ENCODE measurements around the gene ANK3. TPM values are rescaled to one million over a fixed set of nuclear protein-coding genes. Genes with fewer than 3 reads are reported as not detected.

ANK3 gene
- total RNA-seq, 1 donor from 2014 or later: 87.6 TPM

DNA sequence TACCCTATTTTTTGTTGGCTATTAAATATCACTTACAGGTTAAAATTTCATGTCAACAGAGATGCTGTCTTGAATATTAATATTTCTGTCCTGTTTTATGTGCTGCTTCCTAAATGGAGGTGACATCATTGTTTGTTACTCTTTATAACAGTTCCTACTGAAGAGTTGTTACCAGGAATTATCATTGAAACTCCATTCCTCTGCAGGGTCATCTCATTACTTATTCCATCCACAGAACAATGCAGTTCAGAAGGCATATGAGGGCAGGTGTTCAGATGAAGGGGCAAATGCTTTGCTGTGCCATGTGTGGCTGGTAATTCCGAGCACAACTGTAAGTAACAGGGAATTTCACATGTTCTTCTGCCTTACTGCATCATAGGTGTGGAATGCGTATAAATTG, 113.4 kb downstream of the ANK3 start:
- H3K9me3 Mint-ChIP-seq (ENCODE audit: low read depth): no peaks in the 10 kb centered on the region
- H3K27me3 Mint-ChIP-seq: no peaks in the 10 kb centered on the region
- TF ChIP-seq, protein P1, sequence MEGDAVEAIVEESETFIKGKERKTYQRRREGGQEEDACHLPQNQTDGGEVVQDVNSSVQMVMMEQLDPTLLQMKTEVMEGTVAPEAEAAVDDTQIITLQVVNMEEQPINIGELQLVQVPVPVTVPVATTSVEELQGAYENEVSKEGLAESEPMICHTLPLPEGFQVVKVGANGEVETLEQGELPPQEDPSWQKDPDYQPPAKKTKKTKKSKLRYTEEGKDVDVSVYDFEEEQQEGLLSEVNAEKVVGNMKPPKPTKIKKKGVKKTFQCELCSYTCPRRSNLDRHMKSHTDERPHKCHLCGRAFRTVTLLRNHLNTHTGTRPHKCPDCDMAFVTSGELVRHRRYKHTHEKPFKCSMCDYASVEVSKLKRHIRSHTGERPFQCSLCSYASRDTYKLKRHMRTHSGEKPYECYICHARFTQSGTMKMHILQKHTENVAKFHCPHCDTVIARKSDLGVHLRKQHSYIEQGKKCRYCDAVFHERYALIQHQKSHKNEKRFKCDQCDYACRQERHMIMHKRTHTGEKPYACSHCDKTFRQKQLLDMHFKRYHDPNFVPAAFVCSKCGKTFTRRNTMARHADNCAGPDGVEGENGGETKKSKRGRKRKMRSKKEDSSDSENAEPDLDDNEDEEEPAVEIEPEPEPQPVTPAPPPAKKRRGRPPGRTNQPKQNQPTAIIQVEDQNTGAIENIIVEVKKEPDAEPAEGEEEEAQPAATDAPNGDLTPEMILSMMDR (IDR thresholded peaks at IDR 0.05; ENCODE audit: unreplicated experiment): no peak

DNA sequence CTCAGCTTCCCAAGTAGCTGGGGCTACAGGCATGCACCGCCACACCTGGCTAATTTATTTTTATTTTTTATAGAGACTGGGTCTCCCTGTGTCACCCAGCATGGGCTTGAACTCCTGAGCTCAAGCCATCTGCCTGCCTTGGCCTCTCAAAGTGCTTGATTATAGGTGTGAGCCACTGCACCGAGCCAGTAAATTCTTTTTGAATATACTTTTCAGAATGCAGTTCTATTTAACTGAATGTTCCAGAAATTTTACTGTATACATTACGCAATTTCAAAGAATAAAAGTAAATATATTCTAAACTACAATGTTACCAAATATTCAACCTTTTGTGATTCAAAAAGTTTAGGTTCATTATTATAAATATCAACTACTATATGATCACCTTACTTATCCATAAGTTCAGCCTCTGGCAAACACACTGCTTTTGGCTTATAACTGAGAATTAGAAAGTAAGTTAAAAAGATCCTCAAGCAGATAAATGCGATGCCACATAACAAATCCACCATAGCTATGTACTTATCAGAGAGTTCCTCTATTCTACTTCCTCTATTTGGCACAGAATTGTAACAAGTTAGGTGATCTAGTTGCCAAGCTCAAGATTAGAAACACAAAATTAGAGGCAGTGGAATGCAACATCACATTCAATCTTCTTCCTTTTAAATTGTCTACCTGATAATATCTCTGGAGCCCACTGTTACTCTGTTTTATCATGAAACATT, 118.2 kb downstream of the ANK3 start:
- TF ChIP-seq, protein P1 (IDR thresholded peaks at IDR 0.05; ENCODE audit: unreplicated experiment): no peak
- Mint-ChIP-seq H3K4me3 (ENCODE audit: low read depth) (no peak overlapping the region), H3K27ac (no peak overlapping the region), H3K9me3 (ENCODE audit: low read depth) (no peaks in the 10 kb centered on the region), H3K27me3 (no peaks in the 10 kb centered on the region), H3K36me3 (ENCODE audit: insufficient read depth) (peaks cover 5% of the 10 kb centered on the region), H3K4me1 (ENCODE audit: low read depth) (peaks cover 3% of the 10 kb centered on the region)
- DNase-seq (ENCODE audit: low spot score, unreplicated experiment): no peak

More for the DNA sequence above, 113.4 kb downstream of the ANK3 start:
- H3K36me3 Mint-ChIP-seq (ENCODE audit: insufficient read depth): peaks cover 11% of the 10 kb centered on the region
- H3K4me1 Mint-ChIP-seq (ENCODE audit: low read depth): peaks cover 4% of the 10 kb centered on the region
- no peak overlapping the region for H3K4me3 Mint-ChIP-seq (ENCODE audit: low read depth)
- H3K27ac Mint-ChIP-seq: no peak overlapping the region
- DNase-seq (ENCODE audit: low spot score, unreplicated experiment): no peak

DNA sequence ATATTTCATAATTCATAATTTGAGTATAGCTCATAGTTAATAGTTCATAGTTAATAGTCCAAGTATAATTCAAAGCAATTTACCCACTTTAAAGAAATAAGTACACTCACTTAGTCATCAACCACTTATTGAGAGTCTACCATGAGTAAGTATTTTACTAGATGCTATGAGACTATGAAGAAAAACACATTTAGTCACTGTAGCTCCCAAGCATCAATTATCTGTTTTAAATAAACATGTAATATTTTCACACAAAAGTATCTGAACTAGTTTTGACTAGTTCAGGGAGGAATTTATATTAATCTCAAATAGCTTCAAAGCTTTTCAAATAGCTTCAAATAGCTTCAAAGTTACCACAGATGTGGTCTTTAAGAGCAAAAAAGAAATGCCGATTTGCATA, 119.2 kb downstream of the ANK3 start:
- Mint-ChIP-seq H3K36me3 (ENCODE audit: insufficient read depth) (peaks cover 5% of the 10 kb centered on the region), H3K4me1 (ENCODE audit: low read depth) (peaks cover 3% of the 10 kb centered on the region), H3K4me3 (ENCODE audit: low read depth) (no peak overlapping the region), H3K27ac (no peak overlapping the region), H3K9me3 (ENCODE audit: low read depth) (no peaks in the 10 kb centered on the region), H3K27me3 (no peaks in the 10 kb centered on the region)
- no peak for DNase-seq (ENCODE audit: low spot score, unreplicated experiment)
- TF ChIP-seq, protein P1 (IDR thresholded peaks at IDR 0.05; ENCODE audit: unreplicated experiment): no peak

DNA sequence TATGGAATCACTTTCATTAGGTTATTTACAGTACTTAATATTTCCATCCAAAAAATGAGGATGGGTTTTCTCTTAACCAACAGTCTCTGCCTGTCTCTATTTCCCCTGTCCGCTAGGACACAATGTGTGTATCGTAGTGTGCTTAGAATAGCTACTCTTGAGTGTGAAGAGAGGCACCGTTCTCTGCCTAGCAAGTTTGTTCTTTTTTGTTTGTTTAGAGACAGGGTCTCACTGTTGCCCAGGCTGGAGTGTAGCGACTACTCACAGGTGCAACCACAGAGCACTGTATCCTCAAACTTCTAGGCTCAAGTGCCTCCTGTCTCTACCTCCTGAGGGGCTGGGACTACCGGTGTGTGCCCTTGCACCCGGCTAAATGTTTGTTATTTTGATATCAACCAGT, 121.9 kb downstream of the ANK3 start:
- no peaks in the 10 kb centered on the region for H3K9me3 Mint-ChIP-seq (ENCODE audit: low read depth)
- H3K4me3 Mint-ChIP-seq (ENCODE audit: low read depth): no peak overlapping the region
- no peaks in the 10 kb centered on the region for H3K27me3 Mint-ChIP-seq
- TF ChIP-seq, protein P1 (IDR thresholded peaks at IDR 0.05; ENCODE audit: unreplicated experiment): no peak
- no peak overlapping the region for H3K27ac Mint-ChIP-seq
- H3K36me3 Mint-ChIP-seq (ENCODE audit: insufficient read depth): peaks cover 7% of the 10 kb centered on the region
- H3K4me1 Mint-ChIP-seq (ENCODE audit: low read depth): peaks cover 3% of the 10 kb centered on the region
- no peak for DNase-seq (ENCODE audit: low spot score, unreplicated experiment)

DNA sequence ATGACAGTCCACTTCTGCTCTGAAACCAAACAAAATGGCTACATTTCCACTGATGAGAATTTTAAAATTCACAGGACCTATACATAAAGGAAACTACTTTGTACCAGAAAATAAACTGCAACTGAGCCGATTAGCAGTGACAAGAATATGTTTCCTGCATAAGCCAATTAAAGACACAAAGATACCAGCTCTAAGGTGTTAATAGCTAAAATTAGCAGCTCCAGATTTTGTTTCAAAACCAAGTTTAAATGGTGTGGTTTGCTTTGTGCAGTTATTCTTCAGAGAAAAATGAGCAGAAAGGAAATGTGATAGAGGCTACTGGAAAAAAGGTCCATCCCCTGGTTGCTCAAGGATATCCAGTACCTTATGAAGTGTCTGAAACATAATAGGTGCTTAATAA, 123.2 kb downstream of the ANK3 start:
- no peak overlapping the region for H3K4me3 Mint-ChIP-seq (ENCODE audit: low read depth)
- DNase-seq (ENCODE audit: low spot score, unreplicated experiment): no peak
- H3K36me3 Mint-ChIP-seq (ENCODE audit: insufficient read depth): peaks cover 9% of the 10 kb centered on the region
- H3K4me1 Mint-ChIP-seq (ENCODE audit: low read depth): peaks cover 3% of the 10 kb centered on the region
- H3K27me3 Mint-ChIP-seq: no peaks in the 10 kb centered on the region
- TF ChIP-seq, protein P1 (IDR thresholded peaks at IDR 0.05; ENCODE audit: unreplicated experiment): no peak
- H3K27ac Mint-ChIP-seq: no peak overlapping the region
- H3K9me3 Mint-ChIP-seq (ENCODE audit: low read depth): no peaks in the 10 kb centered on the region
